Activated CD8-positive, alpha-beta memory T cell treated with anti-CD3 and anti-CD28 coated beads, Interleukin-2, amount 50 U/mL, for 1 hour (primary cell): ENCODE data around the gene SFMBT2.

ENCODE experiments used
- DNase-seq: peaks from one replicate; pipeline ENCODE4 v3.0.0-alpha.2; 2020; ENCODE audit errors: extremely low read depth

Gene SFMBT2

GRCh38 chr10:7264313-7264756 is 146.5 kb downstream of the SFMBT2 start:
- DNase-seq, result no peak

GRCh38 chr10:7263616-7264015 is 147.2 kb downstream of the SFMBT2 start:
- no peak for DNase-seq

GRCh38 chr10:7261351-7261750 is 149.5 kb downstream of the SFMBT2 start:
- DNase-seq, result no peak

- DNase-seq, result no peak
These were observed 149.9 kb downstream of the SFMBT2 start for GRCh38 chr10:7260912-7261311.

GRCh38 chr10:7260412-7260900 is 150.4 kb downstream of the SFMBT2 start:
- no peak for DNase-seq

GRCh38 chr10:7258948-7259523 is 151.8 kb downstream of the SFMBT2 start:
- peak; percentile 73 for DNase-seq

- DNase-seq, result no peak
These were observed 155.3 kb downstream of the SFMBT2 start for GRCh38 chr10:7255517-7255916.

GRCh38 chr10:7251696-7252465 is 159.0 kb downstream of the SFMBT2 start:
- no peak for DNase-seq

GRCh38 chr10:7250236-7250635 is 160.6 kb downstream of the SFMBT2 start:
- no peak for DNase-seq

GRCh38 chr10:7248585-7249164 is 162.2 kb downstream of the SFMBT2 start:
- DNase-seq, result no peak

- DNase-seq, result no peak
These were observed 162.7 kb downstream of the SFMBT2 start for GRCh38 chr10:7248148-7248547.

GRCh38 chr10:7245505-7245904 is 165.3 kb downstream of the SFMBT2 start:
- DNase-seq, result no peak

- no peak for DNase-seq
These were observed 167.0 kb downstream of the SFMBT2 start for GRCh38 chr10:7243873-7244272.

GRCh38 chr10:7243139-7243538 is 167.7 kb downstream of the SFMBT2 start:
- DNase-seq, result no peak

GRCh38 chr10:7239312-7239985 is 171.4 kb downstream of the SFMBT2 start:
- DNase-seq, result no peak

GRCh38 chr10:7235376-7235775 is 175.5 kb downstream of the SFMBT2 start:
- no peak for DNase-seq

- DNase-seq, result no peak
These were observed 176.7 kb downstream of the SFMBT2 start for GRCh38 chr10:7234109-7234508.

GRCh38 chr10:7233259-7233991 is 177.4 kb downstream of the SFMBT2 start:
- DNase-seq, result no peak

GRCh38 chr10:7231509-7232414 is 179.1 kb downstream of the SFMBT2 start:
- no peak for DNase-seq

GRCh38 chr10:7230951-7231350 is 179.9 kb downstream of the SFMBT2 start:
- no peak for DNase-seq

- no peak for DNase-seq
These were observed 180.8 kb downstream of the SFMBT2 start for GRCh38 chr10:7230036-7230435.
